ENCODE data around the gene ZMIZ1.

The ZMIZ1 gene

GRCh38 chr10:79119306-79119705, 50.5 kb downstream of the ZMIZ1 start:
- DNase-seq (ENCODE audit: insufficient read length, low spot score), result no peak
- TF ChIP-seq POLR2A (IDR thresholded peaks at IDR 0.05; ENCODE audit: low read depth, low read length), result no peak
- FAIRE-seq, result no peak

DNA sequence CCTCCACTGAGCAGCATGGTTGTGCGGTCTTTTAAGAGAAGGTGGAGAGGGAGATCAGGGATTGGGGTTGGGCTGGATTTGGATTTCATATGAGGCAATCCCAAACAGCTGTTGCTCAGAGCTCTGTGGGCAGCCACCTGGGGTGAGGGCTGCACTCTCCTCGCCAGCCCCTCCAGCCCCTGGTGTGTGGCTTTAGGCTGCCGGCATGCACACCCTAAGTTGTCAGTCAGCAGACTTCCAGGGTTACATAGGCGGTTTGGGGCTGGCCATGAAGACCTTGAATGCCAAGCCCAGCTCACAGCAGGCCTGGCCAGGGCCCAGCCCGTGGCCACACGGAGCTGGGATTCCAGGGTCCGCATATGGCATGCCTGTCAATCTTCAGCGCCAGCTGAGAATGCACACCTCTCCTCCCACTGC, 54.8 kb downstream of the ZMIZ1 start:
- no peak for DNase-seq (ENCODE audit: insufficient read length, low spot score)
- FAIRE-seq, result no peak
- TF ChIP-seq POLR2A (IDR thresholded peaks at IDR 0.05; ENCODE audit: low read depth, low read length), result no peak

GRCh38 chr10:79124066-79124465, 55.3 kb downstream of the ZMIZ1 start:
- FAIRE-seq, result no peak
- DNase-seq (ENCODE audit: insufficient read length, low spot score), result no peak
- no peak for TF ChIP-seq POLR2A (IDR thresholded peaks at IDR 0.05; ENCODE audit: low read depth, low read length)

DNA sequence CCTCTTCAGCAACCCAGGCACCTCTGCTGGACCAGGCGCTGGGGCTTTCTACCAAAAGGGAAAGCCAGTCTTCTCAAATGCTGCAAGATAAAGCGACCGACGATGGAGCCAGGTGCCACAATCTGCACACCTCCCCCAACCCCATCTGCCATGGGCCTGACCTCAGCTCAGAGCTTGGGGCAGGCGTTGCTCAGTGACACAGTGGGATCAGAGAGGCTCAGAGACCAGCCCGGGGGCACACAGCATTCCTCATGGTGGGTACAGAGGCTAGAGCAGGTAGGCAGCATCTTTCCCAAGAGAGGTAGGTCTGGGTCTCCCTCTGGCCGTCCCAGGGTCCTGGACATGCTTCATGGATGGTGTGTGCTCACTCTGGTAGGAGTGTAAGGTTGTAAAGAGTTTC, 56.3 kb downstream of the ZMIZ1 start:
- TF ChIP-seq POLR2A (IDR thresholded peaks at IDR 0.05; ENCODE audit: low read depth, low read length), result no peak
- FAIRE-seq, result no peak
- DNase-seq (ENCODE audit: insufficient read length, low spot score), result no peak

DNA sequence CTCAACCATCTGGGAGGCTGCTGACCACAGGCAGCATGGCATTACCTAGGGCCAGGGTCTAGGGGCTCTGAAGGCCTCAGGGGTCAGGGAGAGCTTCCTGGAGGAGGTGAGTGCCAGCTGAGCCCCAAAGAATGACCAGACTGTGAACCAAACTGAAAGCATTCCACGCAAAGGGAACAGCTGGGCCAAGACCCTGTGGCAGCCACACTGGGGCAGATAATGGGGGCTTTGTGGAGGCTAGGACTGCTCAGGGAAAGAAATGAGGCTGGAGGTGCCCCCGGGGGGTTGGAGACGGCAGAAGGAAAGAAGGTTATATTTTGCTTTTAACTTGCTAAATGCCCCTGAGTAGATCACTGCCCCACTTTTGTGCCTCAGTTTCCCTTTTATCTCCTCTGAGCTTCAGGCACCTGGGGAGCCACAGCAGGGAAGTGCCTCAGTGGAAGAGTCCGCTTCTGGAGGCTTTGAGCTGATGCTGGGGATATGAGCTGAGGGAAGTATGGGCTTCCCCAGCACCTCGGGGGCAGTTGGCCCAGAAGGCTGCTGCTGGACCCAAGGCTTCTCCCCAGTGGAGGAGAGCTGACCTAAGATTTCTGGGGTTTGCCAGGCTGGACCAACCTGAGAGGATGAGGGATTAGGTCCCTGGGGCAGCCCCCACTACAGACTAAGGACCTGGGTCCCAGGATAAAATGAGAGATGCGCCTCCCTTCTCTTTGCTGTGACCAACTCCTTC, 57.8 kb downstream of the ZMIZ1 start:
- TF ChIP-seq POLR2A (IDR thresholded peaks at IDR 0.05; ENCODE audit: low read depth, low read length), result no peak
- FAIRE-seq (no peak), DNase-seq (ENCODE audit: insufficient read length, low spot score) (no peak)

GRCh38 chr10:79127151-79127961, 58.6 kb downstream of the ZMIZ1 start:
- peak; percentile 95 for DNase-seq (ENCODE audit: insufficient read length, low spot score)
- no peak for TF ChIP-seq POLR2A (IDR thresholded peaks at IDR 0.05; ENCODE audit: low read depth, low read length)
- FAIRE-seq, result no peak

DNA sequence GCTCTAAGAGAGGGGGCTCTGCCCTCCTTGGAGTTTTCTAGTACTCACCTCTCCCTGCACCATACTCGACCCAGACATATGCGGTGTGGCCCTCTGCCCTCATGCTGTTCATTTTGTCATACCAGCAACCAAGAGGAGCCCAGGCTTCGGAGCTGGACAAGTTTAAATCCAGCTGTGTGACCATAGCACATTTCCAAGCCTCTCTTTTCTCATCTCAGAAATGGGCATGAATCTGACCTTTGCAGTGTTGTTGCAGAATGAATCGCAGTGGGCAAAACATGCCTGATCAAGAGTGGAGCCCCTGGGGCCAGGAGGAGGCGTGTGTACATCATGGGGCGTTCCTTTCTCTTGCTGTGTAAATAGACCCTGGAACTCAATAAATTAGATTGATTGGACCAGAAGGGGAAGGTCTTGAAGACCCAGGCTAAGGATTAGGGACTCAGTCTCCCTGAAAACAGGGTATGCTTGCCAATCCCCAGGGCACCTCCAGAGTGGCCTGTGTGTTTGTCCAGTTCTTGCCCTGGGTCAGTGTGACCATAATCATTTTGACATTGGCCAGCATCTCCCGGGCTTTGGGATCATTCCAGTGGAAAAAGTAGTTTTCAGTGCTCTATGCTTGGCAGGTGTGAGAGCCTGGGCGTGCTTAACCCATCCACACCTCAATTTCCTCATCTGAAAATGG, 59.6 kb downstream of the ZMIZ1 start:
- DNase-seq (ENCODE audit: insufficient read length, low spot score) (no peak), FAIRE-seq (no peak)
- no peak for TF ChIP-seq POLR2A (IDR thresholded peaks at IDR 0.05; ENCODE audit: low read depth, low read length)

- no peak for FAIRE-seq
- DNase-seq (ENCODE audit: insufficient read length, low spot score), result no peak
Observed at GRCh38 chr10:79128923-79129305, 60.1 kb downstream of the ZMIZ1 start.

GRCh38 chr10:79129361-79129997, 60.7 kb downstream of the ZMIZ1 start:
- DNase-seq (ENCODE audit: insufficient read length, low spot score), result peak; percentile 54
- TF ChIP-seq POLR2A (IDR thresholded peaks at IDR 0.05; ENCODE audit: low read depth, low read length), result no peak
- no peak for FAIRE-seq

More at GRCh38 chr10:79128923-79129305, 60.1 kb downstream of the ZMIZ1 start:
- no peak for TF ChIP-seq POLR2A (IDR thresholded peaks at IDR 0.05; ENCODE audit: low read depth, low read length)

GRCh38 chr10:79130255-79130654, 61.5 kb downstream of the ZMIZ1 start:
- FAIRE-seq (no peak), DNase-seq (ENCODE audit: insufficient read length, low spot score) (no peak)
- no peak for TF ChIP-seq POLR2A (IDR thresholded peaks at IDR 0.05; ENCODE audit: low read depth, low read length)

DNA sequence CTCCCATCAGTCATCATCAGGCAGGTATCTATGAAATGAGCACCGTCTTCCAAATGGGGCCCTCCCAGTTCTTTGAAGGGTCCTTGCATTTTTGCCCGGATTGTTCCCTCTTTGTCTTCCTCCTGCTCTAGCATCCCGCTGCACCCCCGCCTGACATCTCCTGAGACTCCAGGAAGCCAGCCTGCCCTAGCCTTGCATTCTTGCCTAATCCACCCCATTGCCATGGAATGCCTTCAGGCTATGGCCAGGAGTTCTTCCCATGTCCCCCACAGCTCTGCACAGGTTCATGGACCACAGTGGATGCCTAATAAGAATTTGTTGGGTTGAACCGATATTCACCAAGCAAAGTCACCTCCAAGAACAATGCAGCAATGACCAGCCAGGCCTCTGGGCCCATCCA, 62.1 kb downstream of the ZMIZ1 start:
- DNase-seq (ENCODE audit: insufficient read length, low spot score), result no peak
- no peak for TF ChIP-seq POLR2A (IDR thresholded peaks at IDR 0.05; ENCODE audit: low read depth, low read length)
- FAIRE-seq, result no peak

GRCh38 chr10:79131836-79132631, 63.3 kb downstream of the ZMIZ1 start:
- FAIRE-seq (no peak), DNase-seq (ENCODE audit: insufficient read length, low spot score) (no peak)
- no peak for TF ChIP-seq POLR2A (IDR thresholded peaks at IDR 0.05; ENCODE audit: low read depth, low read length)

GRCh38 chr10:79132681-79133381, 64.1 kb downstream of the ZMIZ1 start:
- no peak for TF ChIP-seq POLR2A (IDR thresholded peaks at IDR 0.05; ENCODE audit: low read depth, low read length)
- DNase-seq (ENCODE audit: insufficient read length, low spot score) (no peak), FAIRE-seq (no peak)
